NCI-H2171 (cell line): Measurements from ENCODE around the gene ZDHHC3.

Experiments used
- DNase-seq: peaks from one replicate; lab custom pipeline; 2025; lab: John Stamatoyannopoulos, UW

The ZDHHC3 gene

DNA sequence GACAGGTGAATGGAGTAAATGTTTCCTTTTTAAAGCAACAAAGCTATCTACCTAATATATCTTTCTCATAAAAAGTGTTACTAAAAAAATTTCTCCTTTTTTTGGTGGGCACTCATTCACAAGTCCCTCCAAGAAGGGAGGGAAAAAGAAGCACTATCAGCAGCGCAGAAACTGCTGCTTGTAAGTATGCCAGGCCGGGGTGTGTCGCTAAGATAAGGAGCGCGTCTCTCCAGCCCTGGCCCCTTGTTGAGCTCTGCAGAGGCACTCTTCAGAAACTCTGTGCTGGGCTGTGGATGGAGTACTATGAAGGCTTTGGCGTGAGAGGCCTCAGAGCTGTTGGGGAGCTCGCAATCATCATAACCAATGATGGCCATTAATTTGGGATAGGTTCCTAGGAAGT, 49.1 kb downstream of the ZDHHC3 start:
- no peak for DNase-seq

DNA sequence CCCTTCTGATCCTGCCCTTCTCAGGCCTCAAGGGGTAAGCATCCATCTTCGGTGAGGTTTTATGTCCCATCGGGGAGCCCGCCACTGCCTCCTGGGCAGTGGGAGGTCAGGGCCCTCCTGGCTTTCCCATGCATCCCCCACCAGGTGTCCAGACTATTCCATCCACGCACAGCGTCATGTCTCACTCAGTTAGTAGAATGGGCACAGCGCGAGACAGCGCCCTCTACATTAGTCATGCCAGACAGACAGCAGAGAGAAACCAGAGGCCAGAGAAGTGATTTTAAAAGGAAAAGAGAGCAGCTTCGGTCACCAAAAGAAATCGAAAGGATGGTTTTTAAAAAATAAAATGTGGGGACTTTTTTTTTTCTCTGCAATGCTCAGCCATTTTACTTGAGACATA, 49.8 kb downstream of the ZDHHC3 start:
- no peak for DNase-seq

GRCh38 chr3:44924457-44925084, 51.4 kb downstream of the ZDHHC3 start:
- no peak for DNase-seq

DNA sequence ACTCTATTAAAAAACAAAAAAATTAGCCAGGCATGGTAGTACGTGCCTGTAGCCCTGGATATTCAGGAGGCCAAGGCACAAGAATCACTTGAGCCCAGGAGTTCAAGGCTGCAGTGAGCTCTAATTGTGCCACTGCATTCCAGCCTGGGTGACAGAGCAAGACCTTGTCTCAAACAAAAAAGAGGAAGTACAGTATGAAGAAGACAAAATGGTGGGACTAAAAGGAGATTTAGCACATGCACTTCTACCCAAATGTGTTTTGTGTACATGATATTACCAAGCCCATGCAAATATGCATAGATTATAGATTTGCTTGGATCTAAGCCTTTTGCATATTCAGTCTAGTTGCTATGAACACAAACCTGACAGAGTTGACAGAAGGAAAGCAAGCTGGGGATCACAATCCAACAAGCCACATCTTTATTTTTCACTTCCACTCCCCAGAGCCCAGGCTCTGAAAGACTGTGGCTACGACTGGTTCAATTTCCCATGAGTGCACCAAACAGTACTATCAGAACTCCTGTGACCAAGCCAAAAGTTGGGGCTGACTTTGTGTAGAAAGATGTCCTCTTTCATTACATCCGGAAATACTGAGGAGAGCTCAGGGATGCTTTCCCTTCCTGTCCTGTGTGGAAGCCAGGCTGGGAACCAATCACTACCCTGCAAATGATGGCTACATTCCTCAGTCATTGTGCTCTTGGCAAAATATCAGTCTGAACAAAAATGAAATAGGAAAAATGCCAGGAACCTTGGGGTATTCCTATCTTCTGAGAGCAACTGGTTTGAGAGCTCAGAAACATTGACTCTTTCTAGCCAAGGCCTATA, 52.1 kb downstream of the ZDHHC3 start:
- DNase-seq = no peak

GRCh38 chr3:44920081-44920480, 55.9 kb downstream of the ZDHHC3 start:
- DNase-seq = no peak

- DNase-seq = no peak
Observed at GRCh38 chr3:44918581-44918980, 57.4 kb downstream of the ZDHHC3 start.

GRCh38 chr3:44918087-44918486, 57.9 kb downstream of the ZDHHC3 start:
- DNase-seq = no peak

GRCh38 chr3:44915702-44916438, 60.1 kb downstream of the ZDHHC3 start:
- no peak for DNase-seq

DNA sequence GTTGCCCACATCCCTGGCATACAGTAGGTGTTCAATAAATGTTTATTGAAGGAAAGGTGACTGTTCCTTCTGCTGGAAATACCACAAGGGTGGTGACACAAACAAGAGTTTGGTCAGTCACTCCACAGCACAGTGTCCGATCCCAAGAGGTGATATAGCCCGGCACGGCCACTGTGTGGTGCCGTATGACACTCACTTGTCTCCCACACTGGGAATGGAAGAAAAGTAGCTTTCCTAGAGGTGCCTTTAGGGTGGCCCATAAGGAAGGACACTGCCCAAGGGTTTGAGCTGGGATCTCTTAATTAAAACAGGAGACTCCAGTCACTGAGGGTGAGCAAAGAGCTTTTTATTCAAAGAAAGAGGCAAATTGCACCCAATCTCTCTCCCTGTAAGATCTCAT, 61.0 kb downstream of the ZDHHC3 start:
- DNase-seq = no peak

DNA sequence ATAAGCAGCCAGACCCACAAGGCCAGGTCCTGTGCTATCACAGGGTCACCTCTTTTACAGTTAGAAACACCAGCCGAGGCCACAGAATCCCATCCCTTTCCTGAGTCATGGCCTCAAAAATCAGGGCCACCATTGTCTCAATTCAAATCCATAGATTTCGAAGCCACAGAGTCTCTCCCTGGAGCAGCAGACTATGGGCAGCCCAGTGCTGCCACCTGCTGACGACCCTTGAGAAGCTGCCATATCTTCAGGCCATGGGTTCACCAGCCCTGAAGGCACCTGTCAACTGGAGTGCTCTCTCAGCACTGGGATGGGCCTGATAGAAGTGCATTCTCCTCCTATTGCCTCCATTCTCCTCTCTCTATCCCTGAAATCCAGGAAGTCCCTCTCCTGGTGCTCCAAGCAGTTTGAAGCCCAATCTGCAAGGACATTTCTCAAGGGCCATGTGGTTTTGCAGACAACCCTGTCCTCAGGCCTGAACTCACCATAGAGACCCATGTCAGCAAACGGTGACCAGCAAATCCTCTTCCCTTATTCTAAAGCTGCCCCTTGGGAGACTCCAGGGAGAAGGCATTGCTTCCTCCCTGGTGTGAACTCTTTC, 62.0 kb downstream of the ZDHHC3 start:
- DNase-seq = no peak

DNA sequence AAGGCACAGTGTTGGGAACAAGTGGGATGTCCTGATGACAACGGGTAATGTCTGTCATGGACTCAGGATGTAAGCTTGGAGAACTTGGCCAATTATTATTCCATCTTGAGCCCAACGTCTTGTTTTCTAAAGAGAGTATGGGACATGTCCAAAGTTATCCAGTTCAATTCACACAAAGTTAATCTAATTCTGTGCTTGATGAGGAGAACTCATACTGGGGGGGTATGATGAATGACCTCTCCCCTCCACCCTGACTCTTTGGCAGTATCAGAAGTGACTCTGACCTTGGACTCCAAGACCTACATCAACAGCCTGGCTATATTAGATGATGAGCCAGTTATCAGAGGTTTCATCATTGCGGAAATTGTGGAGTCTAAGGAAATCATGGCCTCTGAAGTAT, 65.3 kb downstream of the ZDHHC3 start:
- no peak for DNase-seq

GRCh38 chr3:44909063-44909462, 66.9 kb downstream of the ZDHHC3 start:
- DNase-seq = no peak

- no peak for DNase-seq
Observed at GRCh38 chr3:44907612-44908011, 68.4 kb downstream of the ZDHHC3 start.

GRCh38 chr3:44906997-44907396, 69.0 kb downstream of the ZDHHC3 start:
- no peak for DNase-seq

DNA sequence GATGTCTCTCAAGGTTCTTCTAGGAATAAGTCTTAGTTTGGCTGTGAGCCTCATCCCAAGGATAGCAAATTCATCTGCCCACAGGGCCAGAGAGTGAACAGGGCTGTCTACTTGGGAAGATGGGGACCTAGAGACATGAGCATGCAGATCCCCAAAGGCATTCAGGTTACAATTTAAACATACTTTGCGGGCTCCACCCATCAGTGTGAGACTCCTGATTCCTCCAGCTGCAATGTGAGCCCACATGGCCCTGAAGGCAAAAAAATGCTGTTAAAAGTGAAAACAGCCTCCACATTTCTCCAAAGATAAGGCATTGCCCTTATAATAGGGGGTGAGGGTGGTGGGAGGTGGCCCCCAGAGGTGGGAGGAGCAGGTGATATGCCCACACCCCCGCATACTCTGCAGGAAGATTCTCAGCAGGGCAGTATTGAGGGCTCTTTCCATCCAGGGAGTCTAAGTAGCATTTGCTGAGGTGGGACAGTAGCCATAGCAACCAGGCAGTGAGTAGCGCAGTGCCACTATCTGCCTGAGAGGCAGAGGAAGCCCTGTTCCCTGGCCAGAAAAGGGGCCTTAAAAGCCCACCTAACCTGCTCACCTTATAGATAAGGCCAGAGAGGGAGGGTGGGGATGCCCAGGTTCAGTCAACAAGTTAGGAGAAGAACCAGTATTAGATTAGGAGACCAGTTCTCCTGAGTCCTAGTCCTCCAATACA, 70.4 kb downstream of the ZDHHC3 start:
- no peak for DNase-seq

GRCh38 chr3:44903751-44904150, 72.2 kb downstream of the ZDHHC3 start:
- DNase-seq = no peak

GRCh38 chr3:44903314-44903713, 72.7 kb downstream of the ZDHHC3 start:
- DNase-seq = no peak

DNA sequence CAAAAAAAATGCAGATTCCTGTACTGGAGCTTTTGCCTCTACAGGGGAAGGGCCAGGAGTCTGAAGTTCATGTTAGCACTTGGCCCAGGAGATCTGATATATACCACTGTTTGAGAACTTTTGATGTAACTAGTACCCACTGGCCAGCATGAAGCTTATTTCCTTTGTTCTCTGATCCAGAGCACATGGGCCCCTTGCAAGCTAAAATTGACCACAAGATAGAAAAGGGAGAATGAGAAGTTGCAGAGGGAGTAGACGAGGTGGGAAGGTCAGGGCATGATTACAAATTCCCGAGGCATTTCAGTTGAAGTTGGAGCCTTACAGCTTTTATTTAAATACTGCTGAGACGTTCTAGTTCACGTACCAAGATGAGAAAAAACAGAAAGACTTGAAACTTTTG, 73.3 kb downstream of the ZDHHC3 start:
- no peak for DNase-seq

GRCh38 chr3:44899683-44900367, 76.1 kb downstream of the ZDHHC3 start:
- no peak for DNase-seq

GRCh38 chr3:44896440-44896839, 79.5 kb downstream of the ZDHHC3 start:
- no peak for DNase-seq

GRCh38 chr3:44894485-44894884, 81.5 kb downstream of the ZDHHC3 start:
- no peak for DNase-seq
